HG03558 (cell line): ENCODE data around the gene ATAD3A.
"Not testable (repeated sequence)": the region's sequence is repeated elsewhere in the genome, so short reads cannot be mapped to it uniquely, and the experiment has no call there.

Experiments used
- ATAC-seq: cut with Tn5 transposase; IDR thresholded peaks from one replicate; pipeline ENCODE4 v1.9.1; 2021; ENCODE audit warnings: moderate number of reproducible peaks; ENCODE audit not compliant: unreplicated experiment; ENCODE audit errors: extremely low read depth

The ATAD3A gene

DNA sequence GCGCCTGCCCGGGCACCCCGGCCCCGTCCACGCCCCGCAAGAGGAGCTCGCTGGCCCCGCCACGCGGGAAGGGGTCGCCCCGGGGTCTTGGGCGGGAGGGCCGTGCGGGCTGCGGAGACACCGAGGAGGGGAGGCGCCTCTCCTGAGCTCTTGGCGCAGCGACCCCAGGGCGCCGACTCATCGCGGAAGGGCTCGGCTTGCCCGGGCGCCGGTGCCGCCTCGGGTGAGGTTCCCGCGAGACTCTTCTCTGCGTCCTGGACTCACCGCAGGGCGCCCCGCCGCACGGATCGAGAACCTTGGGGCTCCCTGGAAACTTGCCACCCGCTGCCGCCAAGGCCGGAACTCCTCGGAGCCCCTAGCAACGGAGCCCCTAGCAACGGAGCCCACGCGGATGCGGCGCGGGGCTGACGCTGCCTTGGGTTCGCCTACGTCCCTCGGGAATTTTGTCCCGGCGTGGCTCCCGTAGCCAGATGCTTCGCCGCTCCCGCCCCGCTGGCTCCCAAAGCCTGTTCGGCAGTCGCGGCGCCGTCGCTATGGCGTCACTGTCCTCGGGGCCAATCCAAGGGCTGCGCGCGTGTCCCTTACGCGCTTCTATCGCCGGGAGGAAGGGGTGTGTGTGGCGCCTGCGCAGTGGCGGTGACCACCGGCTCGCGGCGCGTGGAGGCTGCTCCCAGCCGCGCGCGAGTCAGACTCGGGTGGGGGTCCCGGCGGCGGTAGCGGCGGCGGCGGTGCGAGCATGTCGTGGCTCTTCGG lies at the start of gene ATAD3A:
Gene ATAD3A, plus strand, starts transcription at position 630 of the 753 bp plus-strand sequence. Its CDS starts 107 bp downstream, at position 737.
- peak; percentile 82 for ATAC-seq

DNA sequence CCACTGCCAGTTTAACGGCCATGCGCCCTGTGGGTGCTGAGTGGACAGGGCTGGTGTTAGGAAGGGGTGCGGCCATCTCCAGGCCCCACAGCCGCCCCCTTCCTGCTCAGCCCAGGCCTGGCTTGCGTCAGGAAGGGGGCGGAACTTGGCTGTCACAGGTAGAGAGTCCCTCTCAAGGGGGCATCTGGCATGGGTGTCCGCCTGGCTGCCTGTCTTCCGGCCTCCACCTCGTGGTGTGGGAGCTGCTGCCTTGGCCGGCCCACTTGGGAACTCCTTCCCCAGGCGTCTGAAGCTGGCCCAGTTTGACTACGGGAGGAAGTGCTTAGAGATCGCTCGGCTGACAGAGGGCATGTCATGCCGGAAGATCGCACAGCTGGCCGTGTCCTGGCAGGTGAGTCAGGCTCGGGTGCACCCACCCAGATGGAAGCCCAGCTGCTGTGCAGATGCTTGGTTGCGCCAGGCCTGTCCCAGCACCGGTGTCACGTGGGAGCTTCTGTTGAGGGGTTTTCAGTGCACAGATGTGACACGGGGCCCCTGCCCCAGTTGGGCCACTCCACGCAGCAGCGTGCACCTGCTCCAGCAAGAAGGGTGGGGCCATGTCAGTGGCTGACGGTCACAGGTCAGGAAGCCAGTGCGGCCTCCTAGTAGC lies 49.5 kb upstream of the ATAD3A start:
- ATAC-seq = no peak

DNA sequence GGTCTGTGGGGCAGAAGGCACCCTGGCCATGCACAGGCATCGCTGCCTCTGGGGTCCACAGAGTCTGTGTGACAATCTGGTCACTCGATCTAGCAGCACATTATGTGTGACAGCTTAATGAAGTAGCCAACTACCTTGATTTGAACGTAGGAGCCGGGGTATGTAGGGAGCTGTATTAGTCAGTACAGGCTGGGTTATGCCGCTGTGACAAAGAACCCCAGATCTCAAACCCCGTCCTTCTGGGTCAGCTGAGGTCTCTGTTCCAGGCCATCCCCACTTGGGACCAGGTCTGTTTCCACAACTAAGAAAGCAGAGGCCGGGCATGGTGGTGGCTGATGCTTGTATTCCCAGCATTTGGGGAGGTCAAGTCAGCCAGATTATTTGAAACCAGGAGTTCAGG lies 48.6 kb upstream of the ATAD3A start:
- no peak for ATAC-seq

DNA sequence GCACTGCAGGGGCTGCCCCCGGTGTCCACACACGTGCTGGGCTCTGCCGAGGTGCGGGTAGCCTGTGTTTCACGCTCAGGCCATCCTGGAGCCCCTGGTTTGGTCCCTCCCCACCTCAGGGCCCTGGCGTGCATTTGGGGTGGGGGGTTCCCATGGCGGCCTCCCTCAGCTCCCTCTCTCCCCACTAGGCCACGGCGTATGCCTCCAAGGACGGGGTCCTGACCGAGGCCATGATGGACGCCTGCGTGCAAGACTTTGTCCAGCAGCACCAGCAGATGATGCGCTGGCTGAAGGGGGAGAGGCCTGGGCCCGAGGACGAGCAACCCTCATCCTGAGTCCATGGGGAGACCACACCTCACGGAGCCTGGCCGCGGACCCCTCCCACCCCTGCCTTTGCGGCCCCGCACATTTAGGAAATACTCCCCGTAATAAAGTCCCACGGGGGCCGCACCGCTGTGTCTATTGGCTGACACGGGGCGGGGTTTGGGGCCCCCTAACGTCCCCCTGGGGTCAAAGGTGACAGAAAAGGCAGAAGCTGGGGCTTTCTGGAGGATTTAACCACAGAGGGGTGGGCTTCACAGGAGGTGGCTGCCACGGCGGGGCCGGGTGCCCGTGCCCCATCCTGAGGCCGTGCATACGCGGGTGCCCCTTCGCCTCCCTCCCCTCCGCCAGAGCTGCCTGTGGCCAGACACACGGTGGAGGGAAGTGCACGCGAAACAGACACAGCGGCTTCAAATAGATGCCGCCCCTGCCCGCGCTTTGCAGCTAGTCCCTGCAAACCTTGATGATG lies 43.6 kb upstream of the ATAD3A start:
- ATAC-seq = not testable (repeated sequence)

DNA sequence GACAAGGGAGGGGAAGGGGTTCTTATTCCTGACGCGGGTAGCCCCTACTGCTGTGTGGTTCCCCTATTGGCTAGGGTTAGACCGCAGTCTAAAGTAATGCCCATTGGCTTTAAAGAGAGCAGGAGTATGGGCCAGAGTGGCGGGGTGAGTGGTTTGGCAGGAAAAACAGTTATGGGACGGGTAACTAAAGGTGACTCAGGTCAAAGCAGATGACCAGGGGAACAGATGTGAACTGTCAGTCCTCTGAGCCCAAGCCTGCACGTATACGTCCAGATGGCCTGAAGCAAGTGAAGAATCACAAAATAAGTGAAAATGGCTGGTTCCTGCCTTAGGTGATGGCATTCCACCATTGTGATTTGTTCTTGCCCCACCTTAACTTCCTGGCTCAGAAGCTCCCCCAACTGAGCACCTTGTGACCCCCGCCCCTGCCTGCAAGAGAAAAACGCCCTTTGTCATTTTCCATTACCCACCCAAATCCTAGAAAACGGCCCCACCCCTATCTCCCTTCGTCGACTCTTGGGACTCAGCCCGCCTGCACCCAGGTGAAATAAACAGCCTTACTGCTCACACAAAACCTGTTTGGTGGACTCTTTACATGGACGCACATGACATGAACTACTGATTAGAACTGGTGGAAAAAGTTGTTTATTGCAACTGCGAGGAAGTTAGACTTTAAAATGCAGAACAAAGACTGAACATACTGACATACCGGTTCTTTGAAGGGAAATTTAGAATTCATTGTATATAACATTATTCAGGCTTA lies 41.2 kb upstream of the ATAD3A start:
- no peak for ATAC-seq

DNA sequence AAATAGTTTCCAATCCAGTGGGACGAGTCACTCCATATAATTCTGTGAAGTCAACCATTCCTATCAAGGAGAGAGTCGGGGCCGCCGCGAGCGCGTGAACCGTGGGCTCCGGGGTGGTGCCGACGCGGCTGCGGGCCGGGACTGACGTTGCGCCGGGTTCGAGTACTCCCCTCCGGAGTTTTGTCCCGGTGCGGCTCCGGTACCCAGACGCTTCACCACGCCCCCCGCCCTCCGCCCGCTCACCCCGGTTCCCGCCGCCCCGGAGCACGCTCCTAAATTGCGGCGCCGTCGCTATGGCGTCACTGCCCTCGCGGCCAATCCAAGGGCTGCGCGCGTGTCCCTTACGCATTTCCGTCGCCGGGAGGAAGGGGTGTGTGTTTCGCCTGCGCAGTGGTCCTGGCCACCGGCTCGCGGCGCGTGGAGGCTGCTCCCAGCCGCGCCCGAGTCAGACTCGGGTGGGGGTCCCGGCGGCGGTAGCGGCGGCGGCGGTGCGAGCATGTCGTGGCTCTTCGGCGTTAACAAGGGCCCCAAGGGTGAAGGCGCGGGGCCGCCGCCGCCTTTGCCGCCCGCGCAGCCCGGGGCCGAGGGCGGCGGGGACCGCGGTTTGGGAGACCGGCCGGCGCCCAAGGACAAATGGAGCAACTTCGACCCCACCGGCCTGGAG lies 40.4 kb upstream of the ATAD3A start, which contains the start of gene ATAD3B:
Gene ATAD3B, plus strand, starts transcription at position 377 of the 664 bp plus-strand sequence. Its CDS starts 120 bp downstream, at position 497.
- ATAC-seq = peak; percentile 67

DNA sequence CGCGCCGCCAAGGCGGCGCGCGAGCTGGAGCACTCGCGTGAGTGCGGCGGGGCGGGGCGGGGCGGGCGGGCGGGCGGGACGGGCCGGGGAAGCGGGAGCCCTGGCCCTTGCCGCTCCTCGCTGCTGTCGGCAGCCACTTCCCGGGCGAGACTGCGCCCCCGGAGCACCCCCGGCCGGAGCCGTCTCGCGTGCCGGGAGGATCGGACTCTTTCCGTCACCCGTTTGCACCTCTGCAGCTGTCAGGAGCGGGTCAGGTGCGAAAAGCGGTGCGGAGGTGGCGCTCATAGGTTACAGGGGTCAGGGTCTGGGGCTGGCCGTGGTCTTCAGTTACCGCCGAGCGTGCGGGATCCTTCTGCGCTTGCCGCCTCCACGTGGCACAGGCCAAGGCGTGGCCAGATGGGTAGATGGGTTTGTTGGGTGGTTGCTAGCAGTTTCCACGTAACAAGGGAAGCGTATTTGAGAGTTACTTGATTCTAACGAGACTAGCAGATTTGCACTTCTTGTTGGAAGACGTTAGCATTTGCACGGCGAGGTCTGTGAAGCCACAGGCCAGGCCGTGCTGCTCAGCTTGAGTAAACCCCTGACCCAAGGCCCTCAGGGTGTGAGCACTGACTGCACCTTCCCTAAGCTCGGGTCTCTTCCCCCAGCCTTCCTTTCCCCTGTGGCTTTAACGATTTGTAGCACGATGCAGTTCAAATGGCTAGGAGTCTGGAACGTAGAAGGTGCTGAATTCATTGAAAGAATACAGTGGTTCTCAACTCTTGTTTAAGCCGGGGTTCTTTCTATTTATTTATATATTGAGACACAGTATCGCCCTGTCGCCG lies 39.7 kb upstream of the ATAD3A start:
- not testable (repeated sequence) for ATAC-seq

DNA sequence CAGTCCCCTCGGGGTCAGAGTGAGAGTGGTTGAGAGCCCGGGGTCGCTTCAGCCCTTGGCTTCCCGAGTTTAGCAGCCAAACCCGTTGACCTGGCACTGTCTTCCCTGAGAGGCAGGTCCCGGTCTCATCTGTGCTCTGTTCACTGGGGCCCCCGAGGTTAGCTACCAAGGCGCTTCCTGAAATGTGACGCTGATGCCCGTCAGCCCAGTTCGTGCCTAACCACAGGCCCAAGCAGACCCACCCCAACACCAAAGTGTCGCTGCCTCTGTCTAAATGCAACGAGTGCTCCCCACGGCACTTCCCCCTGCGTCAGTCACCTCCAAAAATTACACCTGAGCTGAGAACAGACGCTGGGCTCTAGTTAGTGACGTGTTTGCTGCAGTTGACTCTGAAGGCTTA lies 36.0 kb upstream of the ATAD3A start:
- ATAC-seq = not testable (repeated sequence)

DNA sequence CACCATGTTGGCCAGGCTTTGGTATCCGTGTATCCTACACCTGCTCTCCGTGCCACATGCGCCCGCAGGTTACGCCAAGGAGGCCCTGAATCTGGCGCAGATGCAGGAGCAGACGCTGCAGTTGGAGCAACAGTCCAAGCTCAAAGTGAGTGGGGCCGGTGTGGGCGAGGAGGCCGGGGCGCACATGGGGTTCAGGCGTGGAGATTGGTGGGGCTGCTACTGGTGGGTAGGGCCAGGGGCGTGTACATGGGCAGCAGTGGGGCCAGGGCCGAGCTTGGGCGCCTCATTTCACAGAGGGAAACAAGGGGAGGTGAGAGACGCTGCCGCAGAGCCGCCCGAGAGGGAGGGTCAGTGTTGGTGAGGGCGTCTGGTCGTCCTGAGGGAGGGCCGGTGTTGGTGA lies 34.8 kb upstream of the ATAD3A start:
- ATAC-seq = no peak

DNA sequence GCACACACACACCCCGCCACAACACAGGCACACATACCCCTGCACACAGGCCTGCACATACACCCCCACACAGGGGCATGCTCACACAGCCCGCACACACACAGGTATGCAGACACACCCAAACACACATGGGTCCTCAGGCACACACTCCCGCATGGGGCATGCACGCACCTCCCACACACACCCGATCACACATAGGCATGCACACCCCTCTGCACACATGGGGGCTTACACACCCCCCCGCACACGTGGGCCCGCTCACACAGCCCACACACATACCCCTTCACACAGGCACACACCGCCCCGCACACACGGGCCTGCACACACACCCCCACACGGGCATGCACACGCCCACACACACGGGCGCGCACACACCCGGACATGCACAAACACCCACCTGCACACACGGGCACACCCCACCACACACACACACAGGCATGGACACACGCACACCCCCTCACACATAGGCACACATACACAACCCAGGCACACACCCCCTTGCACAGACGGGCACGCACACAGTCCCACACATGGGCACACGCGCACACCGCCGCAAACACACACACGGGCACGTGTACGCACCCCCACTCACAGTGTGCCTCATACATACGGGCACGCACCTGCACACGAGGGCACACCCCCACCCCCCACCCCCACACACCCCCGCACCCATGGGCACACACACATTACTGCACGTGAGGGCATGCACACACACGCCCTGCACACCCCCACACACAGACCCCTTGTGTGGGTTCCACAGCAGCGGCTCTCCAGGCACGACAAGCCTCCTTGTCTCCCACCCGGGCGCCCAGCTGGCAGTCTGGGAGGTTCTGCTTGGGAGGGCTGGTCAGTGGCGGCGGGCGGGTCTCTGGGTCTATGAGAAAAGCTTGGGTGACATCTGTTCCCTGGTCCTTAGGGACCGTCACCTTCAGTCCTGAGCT lies 32.1 kb upstream of the ATAD3A start:
- ATAC-seq = no peak

DNA sequence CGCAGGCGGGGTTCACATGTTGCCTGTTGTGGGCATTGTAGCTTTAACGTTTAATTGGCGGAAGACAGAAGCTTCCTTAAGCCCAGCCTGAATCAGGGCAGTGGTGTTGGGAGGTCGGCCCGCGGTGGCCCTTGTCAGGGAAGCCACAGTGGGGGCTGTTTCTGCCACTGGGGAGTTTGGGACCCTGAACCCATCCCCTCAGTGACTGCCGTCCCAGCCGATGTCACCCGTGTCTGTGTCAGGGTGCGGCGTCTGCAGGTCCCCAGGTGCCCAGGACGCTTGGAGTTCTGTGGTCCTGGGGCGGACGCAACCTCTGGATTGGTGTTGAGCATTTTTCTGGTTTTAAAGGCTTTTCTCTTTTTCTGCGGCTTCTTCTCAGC lies 31.5 kb upstream of the ATAD3A start:
- not testable (repeated sequence) for ATAC-seq

DNA sequence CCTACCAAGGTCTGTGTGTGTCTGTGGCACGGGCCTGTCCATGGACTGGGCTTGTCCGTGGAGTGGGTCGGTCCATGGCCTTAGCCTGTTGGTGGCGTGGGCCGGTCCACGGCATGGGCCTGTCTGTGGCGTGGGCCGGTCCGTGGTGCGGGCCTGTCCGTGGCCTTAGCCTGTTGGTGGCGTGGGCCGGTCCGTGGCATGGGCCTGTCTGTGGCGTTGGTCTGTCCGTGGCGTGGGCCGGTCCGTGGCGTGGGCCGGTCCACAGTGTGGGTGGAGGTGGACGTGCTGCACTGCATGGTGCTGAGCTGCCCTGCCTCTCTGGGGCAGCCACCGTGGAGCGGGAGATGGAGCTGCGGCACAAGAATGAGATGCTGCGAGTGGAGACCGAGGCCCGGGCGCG lies 30.2 kb upstream of the ATAD3A start:
- ATAC-seq = not testable (repeated sequence)

DNA sequence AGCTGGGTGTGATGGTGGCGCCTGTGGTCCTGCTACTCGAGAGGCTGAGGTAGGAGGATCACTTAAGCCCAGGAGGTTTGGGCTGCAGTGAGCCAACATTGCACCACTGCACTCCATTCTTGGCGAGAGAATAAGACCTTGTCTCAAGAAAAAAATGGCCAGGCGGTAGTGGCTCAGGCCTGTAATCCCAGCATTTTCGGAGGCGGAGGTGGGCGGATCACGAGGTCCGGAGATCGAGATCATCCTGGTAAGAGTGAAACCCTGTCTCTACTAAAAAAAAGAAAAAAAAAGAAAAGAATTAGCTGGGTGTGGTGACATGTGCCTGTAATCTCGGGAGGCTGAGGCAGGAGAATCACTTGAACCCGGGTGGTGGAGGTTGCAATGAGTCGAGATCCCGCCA lies 29.1 kb upstream of the ATAD3A start:
- no peak for ATAC-seq

DNA sequence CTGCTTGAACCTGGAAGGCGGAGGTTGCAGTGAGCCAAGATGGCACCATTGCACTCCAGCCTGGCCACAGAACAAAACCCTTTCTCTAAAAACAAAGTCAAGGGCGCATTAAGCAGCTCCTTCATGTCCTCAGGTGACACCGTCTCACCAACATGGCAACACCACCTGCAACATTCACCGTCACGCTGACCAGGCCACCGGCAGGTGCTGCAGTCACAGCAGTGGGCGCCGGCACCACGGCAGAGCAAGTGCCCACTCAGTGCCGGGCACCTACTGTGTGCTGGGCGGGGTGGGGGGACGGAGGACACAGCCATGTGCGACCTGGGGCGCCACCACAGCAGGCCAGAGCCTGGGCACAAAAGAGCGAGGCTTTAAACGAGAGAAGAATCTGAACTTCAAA lies 28.2 kb upstream of the ATAD3A start:
- ATAC-seq = no peak

DNA sequence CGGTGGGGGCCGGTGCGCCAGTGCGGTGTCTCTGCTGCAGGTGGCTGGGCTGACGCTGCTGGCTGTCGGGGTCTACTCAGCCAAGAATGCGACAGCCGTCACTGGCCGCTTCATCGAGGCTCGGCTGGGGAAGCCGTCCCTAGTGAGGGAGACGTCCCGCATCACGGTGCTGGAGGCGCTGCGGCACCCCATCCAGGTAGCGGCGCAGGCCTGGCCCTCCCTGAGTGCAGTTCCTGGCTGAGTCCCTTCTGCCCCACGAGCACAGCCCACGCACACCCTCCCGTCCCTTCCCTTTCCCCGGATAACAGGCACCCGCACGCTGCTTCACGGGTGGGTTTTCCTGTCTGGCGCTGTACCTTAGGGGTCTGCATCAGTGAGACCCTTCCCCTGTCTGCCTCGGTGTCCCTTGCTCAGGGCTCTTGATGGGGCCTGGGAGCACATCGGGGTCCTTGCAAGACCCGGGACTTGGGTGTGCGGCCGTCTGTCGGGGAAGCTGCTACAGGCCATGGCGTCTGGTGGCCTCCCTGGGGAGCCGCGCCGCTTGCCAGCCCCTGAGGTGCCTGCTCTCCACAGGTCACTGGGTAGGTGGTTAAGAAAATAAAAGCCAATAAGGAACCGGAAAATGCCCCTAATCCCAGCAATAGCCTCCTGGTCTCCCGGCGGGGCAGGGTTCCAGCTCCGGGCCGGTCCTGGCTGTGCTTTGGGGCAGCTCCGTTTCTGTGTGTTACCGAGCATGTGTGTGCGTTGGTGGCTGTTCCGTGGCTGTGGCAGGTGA lies 26.8 kb upstream of the ATAD3A start:
- not testable (repeated sequence) for ATAC-seq

DNA sequence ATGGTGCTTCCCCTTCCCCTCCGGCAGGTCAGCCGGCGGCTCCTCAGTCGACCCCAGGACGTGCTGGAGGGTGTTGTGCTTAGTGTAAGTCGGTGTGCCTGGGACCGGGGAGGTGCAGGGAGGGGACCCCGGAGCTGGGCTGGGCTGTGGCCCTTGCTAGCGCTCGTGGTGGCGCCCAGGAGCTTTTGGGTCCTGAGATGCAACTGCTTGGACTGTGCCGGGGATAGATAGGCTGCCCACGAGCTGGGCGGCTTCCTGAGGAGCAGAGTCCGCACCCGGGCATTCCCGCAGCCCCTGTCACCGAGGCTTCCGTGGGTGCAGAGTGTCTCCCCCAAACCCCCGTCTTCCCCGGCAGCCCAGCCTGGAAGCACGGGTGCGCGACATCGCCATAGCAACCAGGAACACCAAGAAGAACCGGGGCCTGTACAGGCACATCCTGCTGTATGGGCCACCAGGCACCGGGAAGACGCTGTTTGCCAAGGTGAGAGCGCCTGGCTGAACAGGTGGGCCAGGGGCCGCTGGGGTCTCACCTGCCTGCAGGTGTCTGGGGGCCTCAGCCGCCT lies 26.1 kb upstream of the ATAD3A start:
- ATAC-seq = not testable (repeated sequence)

DNA sequence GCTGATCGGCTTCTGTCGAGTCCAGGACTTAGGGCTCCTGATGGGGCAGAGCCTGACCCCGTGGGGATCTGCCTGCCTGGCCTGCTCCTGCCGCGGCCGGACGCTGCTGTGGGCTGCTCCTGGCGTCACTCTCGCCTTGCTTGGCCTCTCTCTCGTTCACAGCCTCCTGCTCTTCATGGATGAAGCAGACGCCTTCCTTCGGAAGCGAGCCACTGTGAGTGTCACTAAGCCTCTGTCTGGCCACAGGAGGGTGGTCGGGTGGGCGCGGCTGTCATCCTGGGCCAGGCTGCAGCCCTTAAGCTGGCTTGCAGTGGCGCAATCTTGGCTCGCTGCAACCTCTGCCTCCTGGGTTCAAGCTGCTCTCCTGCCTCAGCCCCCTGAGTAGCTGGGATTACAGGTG lies 24.3 kb upstream of the ATAD3A start:
- ATAC-seq = no peak
